ENCODE measurements around the gene THOC6. TPM values are rescaled to one million over a fixed set of nuclear protein-coding genes. Genes with fewer than 3 reads are reported as not detected.

The THOC6 gene
- total and polyA plus RNA-seq, 9 of the 15 experiments (the other 6 are each of a cell fraction or from before 2014, with no cell fraction given) = 2.5 to 65.4 (median 42.3) TPM

- TF ChIP-seq, protein P1, sequence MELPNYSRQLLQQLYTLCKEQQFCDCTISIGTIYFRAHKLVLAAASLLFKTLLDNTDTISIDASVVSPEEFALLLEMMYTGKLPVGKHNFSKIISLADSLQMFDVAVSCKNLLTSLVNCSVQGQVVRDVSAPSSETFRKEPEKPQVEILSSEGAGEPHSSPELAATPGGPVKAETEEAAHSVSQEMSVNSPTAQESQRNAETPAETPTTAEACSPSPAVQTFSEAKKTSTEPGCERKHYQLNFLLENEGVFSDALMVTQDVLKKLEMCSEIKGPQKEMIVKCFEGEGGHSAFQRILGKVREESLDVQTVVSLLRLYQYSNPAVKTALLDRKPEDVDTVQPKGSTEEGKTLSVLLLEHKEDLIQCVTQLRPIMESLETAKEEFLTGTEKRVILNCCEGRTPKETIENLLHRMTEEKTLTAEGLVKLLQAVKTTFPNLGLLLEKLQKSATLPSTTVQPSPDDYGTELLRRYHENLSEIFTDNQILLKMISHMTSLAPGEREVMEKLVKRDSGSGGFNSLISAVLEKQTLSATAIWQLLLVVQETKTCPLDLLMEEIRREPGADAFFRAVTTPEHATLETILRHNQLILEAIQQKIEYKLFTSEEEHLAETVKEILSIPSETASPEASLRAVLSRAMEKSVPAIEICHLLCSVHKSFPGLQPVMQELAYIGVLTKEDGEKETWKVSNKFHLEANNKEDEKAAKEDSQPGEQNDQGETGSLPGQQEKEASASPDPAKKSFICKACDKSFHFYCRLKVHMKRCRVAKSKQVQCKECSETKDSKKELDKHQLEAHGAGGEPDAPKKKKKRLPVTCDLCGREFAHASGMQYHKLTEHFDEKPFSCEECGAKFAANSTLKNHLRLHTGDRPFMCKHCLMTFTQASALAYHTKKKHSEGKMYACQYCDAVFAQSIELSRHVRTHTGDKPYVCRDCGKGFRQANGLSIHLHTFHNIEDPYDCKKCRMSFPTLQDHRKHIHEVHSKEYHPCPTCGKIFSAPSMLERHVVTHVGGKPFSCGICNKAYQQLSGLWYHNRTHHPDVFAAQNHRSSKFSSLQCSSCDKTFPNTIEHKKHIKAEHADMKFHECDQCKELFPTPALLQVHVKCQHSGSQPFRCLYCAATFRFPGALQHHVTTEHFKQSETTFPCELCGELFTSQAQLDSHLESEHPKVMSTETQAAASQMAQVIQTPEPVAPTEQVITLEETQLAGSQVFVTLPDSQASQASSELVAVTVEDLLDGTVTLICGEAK (IDR thresholded peaks at IDR 0.05) = 0 out of 2 replicates have a peak, but pooled peaks have one; percentile 19
- TF ChIP-seq, protein P1 (CRISPR knock-in tag; IDR thresholded peaks at IDR 0.05) = no peak
- TF ChIP-seq CEBPB (tag; IDR thresholded peaks at IDR 0.05) = no peak
- TF ChIP-seq L3MBTL2 (IDR thresholded peaks at IDR 0.05) = peak; percentile 51; the same call in 1 of the 2 replicates
- TF ChIP-seq RBM22 (IDR thresholded peaks at IDR 0.05; ENCODE audit: low read depth, low read length, poor library complexity, severe bottlenecking) = no peak
- TF ChIP-seq POLR2AphosphoS5 (IDR thresholded peaks at IDR 0.05; ENCODE audit: control insufficient read depth, insufficient read depth, low read depth, low read length) = peak; percentile 35; the same call in 1 of the 2 replicates
- TF ChIP-seq ZNF431 (CRISPR knock-in tag; IDR thresholded peaks at IDR 0.05) = 0 out of 2 replicates have a peak, but pooled peaks have one; percentile 24
Measured at GRCh38 chr16:2981177-2981898, 42.5 kb upstream of the THOC6 start (continued).

Data from K562 (cell line).